Dedifferentiated amniotic fluid mesenchymal stem cell (primary cell): ENCODE data around the gene HPSE.

Source experiments
- DNase-seq: peaks from one replicate; pipeline ENCODE4 v3.0.0-alpha.2; 2016; ENCODE audit errors: extremely low spot score

HPSE gene

DNA sequence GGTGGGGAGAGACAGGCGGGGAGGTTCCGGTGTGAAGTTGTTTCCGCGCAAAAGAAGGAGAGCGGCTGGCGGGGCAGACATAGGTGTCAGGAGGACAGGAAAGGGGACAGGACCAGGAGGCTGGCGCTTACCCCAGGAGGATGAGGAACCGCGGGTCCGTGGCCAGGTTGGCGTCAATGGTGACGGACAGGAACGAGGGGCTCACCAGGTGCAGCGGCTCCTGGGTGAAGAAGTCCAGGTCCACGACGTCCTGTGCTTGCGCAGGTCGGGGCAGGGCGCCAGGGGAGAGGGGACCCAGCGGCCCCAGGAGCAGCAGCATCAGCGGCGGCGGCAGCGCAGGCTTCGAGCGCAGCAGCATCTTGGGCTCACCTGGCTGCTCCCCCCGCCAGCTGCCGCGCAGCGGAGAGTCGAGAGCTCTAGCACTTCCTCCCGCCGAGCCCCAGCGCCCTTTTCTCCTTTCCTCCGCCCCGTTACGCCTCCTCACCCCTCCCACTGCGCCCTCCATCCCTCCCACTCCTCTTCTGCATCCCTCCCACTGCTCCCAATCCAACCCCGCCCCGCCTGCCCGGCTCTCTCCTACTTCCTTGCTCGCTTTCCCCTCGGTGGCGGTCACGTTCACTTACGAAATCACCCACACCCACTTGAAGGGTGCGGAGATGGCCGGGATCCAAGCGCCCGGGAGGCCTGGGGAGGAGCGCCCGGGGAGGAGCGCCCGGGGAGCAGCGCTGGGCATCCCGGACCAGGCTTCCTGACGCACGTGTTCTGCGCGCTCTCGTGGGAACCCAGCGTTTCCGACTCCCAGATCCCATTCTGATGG lies at the start of gene HPSE:
HPSE (minus strand) TSS at position 424 of the 817 bp plus-strand sequence; CDS start at position 358, 66 bp downstream.
- DNase-seq: peak; percentile 27

DNA sequence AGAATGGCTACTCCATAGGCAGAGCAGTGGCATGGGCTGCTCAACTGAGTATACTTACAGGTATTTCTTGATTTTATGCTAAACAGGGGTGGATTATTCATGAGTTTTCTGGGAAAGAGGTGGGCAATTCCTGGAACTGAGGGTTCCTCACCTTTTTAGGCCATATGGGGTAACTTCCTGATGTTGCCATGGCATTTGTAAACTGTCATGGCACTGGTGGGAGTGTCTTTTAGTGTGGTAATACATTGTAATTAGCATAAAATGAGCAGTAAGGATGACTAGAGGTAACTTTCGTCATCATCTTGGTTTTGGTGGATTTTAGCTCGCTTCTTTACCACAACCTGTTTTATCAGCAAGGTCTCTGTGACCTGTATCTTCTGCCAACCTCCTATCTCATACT lies 48.2 kb upstream of the HPSE start:
- no peak for DNase-seq

DNA sequence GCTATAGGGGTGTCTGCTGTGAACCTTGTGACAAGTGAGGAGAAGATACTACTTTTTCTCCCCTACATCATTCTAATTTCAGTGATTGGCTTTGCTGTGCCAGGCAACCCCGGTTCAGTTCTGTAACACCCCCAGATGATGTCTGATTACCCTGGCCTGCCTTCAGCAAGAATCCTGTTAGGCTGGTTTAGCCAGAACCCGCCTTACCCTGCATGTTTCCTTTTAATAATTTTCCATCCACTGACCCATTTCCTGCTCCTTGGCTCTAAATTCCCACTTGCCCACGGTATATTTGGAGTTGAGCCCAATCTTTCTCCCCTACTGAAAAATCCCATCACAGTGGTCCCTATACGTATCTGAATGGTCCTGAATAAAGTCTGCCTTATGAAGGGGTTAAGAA lies 46.5 kb upstream of the HPSE start:
- DNase-seq: no peak

DNA sequence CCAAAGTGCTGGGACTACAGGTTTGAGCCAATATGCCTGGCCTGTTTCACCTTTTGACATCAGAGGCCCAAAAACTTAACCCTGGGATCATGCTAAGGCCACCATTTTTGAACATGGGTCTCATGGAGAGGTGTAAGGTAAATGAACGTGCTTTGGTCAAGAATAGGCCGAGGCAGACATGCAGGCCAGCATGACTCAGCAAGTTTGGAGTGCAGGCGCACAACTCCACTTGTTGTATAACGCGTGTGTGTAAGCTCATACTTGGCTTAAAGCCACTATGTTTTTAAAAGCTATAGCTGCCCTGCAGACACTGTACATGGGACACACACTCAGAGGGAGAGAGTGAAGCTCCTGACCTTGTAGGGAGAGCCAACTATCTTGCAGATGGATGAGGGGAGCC lies 43.8 kb upstream of the HPSE start:
- DNase-seq: no peak

DNA sequence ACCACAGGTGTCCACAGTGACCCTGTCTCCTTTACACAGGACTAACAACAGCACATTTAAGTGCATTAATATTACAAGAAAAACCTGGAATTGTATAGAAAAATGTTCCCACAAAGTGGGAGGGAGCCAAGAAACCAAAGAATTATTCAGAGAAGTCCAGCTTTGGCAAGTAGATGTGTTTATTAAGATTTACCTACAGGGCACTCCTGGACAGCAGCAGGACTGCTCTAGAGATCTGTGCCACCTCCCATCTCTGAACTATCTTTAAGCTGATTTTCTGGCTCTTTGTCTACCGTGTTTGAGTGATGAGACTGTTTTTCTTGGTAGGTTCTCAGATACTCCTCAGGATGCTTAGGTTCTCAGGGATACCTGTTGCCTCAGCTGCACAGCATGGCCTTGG lies 38.3 kb upstream of the HPSE start:
- no peak for DNase-seq

DNA sequence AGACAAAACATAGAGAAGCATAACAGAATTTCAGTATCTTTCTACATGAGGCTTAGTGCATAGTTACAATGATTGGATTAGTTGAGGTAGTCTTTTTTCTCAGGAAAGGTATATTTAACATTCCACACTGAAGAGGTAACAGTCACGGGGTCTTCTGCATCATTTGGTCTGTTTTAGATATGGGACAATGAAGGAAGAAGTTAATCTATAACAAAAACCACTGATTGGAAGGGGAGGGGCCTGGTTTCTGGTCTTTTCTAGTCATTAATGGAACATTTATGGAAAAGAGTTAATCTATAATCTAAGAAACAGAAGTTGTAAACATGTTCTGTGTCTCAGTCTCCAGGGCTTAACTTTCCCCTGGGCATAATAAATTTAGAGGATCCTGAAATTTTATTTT lies 37.3 kb upstream of the HPSE start:
- no peak for DNase-seq

DNA sequence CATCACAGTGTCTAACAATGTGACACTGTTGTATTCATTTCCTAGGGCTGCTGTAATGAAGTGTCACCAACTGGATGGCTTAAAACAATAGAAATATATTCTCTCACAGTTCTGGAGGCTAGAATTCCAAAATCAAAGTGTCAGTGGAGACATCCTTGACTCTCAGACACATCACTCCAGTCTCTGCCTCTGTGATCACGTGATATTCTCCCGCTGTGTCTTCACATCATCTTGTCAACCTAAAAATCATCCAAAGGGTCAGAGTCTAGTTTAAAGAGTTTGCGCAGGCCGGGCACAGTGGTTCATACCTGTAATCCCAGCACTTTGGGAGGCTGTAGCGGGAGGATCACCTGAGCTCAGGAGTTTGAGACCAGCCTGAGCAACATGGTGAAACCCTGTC lies 36.6 kb upstream of the HPSE start:
- no peak for DNase-seq

DNA sequence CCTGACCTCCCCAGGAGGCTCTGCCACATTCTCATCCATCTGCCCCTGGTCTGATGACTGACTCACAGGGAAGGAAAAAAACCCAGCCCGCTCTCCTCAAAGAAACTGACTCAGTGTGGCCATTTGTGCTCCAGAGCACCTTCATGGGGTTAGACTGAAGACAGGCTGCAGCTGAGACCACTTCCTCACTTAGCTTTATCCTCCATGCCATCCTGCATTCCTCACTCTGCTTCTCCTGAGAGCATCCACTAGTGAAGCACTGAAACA lies 35.9 kb upstream of the HPSE start:
- DNase-seq: no peak

DNA sequence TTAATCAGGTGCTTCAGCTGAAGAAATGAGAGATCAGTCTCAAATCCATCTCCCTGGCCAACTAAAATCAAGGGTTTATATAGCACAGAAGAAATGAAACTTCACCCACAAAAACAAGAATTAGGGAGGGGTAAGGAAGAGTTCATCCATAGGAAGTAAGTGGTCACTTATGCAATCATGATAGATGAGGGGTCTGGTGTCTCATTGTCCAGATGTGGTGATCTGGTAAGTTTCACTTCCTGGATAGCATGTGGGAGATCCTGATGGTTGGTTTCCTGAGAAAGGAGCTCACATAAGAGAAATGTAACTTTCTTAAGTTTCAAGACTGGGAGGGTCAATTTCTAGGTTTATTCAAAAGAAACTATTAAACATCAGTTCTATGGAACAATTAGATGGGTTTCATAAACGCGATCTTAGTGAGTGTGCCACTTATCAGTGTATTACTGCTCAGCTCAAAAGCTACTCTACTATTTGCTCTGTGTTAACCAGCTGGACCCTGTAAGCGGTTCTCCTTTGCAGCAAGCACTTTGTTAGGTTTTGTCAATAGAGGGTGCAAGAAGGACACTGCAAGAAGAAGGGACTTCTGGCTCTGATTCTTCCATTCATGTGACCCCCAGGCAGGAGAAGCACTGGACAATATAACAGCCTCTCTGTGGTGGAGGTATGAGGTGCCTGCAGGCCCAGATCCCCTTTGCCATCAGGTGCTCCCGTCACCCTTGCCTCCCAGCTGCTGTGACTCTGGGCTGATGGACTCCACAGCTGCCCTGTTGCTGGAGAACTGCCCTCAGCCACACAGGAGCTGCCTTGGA lies 35.4 kb upstream of the HPSE start:
- DNase-seq: no peak

DNA sequence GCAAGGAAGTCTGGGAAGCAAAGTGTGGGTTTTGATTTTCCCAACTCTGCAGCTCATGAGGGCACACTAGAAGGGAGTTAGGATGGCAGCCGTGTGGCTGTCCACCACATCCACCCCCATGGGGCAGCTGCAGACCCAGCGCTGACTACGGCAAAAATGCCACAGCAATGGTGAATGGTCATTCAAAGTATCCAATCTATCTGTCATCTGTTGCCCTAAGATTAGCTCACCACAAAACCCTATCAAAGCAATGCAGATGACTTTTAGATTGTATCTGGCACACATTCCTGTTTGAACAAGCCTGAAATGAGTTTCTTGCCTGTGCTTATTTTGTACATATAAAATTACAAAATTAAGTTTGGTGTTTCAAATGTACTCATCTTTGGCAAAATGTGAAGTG lies 29.7 kb upstream of the HPSE start:
- DNase-seq: no peak

DNA sequence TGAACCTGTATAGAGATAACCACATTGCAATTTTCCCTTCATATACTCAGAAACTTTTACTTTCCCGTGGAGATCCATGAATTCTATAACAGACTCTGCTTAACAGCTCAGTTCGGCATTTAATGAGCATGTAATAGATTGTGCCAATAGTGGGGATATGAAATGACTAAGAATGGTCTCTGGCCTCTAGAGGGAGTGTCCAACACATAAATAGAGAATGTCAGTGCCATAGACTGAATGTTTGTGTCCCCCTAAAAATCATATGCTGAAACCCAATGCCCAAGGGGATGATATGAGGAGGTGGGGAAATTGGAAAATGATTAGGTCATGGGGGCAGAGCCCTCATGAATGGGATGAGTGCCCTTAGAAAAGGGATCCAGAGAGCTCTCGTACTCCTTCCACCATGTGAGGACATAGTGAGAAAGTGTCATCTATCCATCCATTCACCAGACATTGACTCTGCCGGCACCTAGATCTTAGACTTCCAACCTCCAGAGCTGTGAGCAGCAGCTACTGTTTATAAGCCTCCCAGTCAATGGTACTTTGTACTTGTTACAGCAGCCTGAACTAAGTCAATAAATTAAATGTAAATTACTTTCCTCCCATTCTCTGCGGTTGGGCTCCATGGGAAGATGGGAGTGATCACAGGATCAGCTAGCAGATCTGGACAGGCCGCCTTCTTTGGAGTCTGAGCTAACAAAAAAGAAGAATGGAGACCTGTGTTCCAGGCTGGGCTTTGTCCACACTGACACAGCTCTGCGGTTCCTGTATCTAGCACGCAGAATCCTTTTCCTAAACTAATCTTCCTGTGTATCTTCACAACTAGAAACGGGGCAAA lies 28.1 kb upstream of the HPSE start:
- DNase-seq: no peak

DNA sequence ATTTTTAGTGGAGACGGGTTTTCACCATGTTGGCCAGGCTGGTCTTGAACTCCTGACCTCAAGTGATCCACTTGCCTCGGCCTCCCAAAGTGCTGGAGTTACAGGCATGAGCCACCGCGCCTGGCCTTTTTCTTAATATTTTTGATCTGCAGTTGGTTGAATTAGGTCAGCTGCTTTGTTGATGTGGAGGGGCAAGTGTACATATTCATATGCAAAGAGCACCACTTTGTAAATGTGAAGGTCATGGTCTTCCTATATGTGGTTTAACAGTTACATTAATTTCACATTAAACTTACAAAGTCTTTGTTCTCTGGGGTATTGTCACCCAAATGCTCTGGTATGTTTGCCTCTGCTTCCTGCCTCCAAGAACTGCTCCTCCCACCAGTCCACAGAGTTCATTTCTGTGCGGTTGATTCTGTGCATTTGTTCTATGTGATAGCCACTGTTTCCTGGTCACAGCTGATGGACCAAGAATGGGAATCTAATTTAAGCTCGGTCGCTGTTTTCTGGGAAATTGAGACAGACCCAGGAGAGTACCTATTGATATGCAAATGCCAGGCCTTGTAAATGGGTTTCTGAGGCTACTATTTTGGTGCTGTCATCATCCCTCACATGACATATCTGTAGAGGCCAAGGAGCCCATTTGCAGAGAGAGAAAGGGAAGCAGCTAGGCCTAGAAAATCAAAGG lies 26.9 kb upstream of the HPSE start:
- no peak for DNase-seq

DNA sequence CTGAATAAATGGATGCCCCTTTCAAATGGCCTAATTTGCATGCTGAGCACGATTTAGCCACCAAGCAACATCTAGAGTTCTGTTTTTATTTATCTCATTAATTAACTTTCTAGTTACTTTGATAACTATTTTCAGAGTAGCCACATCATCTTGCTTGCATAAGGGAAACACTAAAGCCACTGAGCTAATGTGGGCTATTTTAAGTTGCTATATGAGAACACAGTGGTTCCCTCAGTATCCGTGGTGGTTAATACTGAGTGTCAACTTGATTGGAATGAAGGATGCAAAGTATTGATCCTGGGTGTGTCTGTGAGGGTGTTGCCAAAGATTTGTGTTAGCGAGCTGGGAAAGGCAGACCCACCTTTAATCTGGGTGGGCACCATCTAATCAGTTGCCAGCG lies 25.4 kb upstream of the HPSE start:
- no peak for DNase-seq

DNA sequence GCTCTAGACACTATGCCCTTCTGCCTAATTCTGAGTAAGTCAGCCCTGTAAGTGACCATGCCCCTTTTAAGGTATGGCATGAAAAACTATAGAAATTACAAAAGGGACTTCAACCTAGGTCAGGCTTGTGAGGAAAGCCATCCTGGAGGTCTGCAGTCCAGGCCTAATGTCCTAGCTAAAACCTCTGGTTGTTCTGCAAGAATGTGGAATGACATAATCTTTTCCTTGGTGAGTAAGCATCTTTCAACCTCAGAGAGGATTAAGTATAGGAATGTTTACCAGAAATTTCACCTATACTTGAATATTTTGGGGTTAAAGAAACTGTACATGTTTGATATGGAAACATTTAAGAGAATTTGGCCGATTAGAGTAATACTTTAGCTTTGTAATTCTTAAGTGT lies 23.8 kb upstream of the HPSE start:
- DNase-seq: peak; percentile 60

DNA sequence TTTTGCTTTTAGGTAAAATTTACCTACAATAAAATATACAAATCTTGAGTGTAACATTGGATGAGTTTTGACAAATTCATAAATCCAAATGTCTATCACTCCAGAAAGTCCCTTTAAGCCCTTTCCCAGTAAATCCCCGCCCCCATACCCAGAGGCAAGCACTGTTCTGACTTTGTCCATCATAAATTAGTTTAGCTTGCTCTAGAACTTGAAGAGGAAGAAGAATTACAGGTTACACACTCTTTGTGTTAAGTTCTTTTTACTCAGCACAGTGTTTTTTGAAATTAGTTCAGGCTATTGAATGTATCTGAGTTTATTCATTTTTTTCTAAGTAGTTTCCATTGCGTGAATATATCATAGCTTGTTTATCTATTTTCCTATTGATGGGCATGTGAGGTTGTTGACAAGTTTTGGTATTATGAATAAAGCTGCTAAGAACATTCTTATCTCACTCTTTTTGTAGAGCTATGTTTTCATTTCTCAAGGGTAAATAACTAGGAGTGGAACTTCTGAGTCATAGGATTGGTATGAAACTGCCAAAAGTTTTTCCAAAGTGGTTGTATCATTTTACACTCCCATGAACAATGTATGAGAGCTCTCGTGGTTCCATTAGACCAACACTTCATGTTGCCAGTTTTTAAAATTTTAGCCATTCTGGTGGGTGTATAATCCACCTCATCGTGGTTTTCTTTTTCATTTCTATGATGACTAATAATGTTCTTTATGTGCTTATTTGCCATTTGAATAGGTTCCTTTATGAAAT lies 22.4 kb upstream of the HPSE start:
- DNase-seq: peak; percentile 94

DNA sequence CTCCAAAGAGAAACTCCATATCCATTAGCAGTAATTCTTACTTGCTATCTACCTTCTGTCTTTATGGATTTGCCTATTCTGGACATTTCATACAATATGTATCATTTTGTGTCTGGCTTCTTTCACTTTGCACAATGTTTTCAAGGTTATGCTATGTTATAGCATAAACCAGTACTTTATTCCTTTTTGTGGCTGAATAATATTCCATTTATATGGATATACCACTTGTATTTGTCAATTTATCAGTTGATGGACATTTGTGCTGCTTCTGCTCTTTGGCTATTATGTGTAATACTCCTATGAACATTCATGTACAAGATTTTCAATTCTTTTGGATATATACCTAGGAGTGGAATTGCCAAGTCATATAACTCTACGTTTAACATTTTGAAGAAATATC lies 18.9 kb upstream of the HPSE start:
- DNase-seq: no peak

DNA sequence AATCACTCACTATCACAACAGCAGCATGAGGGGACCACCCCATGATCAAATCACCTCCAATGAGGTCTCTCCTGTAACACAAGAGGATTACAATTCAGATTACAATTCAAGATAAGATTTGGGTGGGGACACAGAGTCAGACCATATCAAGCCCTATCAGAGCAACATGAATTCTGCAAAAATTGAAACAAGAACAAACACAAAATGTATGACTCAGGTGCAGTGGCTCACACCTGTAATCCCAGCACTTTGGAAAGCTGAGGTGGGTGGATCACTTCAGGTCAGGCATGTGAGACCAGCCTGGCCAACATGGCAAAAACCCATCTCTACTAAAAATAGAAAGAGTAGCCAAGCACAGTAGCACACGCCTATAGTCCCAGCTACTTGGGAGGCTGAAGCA lies 13.4 kb upstream of the HPSE start:
- DNase-seq: no peak

DNA sequence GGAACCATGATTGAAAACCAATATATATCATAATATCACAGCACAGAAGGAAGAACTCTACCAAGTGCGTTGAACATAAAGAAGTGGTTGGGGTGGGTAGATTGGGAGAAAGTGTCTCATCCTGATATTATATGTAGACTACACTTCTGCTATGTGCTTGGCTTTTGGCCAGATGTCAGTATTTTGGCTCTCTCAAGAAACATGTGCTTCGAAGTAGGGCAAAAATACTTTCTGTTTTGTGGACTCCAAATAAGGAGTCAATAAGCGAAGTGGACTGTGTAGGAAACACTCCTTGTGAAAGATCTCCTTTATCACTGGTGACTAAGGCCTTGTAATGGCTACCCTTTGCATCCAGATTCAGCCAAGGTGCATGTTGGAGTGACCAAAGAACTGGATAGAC lies 7.8 kb upstream of the HPSE start:
- DNase-seq: no peak

DNA sequence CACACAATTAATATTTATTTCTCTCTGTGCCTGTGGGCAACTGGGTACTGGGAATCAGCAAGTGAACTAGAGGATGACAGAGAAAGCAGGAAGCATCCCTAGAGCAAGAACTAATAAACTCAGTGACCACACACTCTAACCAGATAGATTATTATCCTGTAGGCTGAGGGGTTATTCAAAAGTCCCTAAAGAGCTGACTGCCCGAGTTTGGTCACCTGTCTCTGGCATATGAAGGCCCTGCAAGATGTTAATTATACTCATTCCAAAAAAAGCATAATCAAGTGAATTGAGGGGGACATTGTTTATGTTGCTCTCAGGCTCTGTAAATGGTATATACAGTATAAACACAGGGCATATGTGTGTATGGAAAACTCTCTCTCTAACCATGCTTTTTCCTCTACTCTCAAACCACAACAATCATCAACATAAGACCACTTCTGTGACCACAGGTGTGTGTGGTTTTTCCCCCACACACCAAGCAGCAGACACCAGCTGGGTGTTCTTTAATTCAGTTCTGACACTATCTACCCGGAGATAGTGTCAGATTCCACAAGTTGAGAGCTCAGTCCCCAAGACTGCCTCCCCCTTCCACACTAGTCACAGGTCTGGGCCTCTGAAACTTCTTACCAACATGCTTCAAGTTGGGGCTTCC lies 6.2 kb upstream of the HPSE start:
- DNase-seq: no peak

DNA sequence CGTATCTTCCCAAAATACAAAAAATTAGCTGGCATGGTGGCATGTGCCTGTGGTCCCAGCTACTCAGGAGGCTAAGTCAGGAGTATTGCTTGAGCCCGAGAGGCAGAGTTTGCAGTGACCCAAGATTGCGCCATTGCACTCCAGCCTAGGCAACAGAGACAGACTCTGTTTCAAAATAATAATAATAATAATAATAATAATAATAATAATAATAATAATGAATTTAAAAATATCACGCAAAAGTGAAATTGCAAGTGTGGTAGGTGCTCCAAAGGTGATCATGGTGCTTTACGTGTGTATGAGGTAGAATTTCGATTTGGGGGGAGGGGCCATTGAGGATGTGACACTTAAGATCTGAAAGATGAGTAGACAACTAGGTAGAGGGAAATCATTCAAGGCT lies 4.9 kb upstream of the HPSE start:
- DNase-seq: no peak

DNA sequence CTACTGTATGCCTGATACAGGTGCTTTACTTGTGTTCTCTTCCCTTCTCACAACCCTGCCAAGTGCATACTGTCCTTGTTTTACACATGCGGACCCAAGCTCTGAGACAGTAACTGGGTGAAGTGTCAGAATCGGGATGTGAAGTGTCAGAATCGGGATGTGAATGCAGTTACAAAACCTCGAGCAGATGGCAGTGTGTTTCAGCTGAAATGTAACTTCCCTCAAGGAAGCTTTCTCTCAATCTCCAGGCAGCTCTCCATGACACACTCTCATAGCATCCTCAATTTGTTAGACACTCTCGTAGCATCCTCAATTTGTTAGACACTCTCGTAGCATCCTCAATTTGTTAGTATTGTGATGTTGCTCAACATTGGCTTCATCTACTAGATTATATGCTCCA lies 1.1 kb upstream of the HPSE start:
- DNase-seq: no peak
